A673 (cell line): ENCODE data around the gene WT1. TPM values are rescaled to one million over a fixed set of nuclear protein-coding genes. Genes with fewer than 3 reads are reported as not detected.

Source experiments
- BruUV-seq: library from RNA; stranded (reverse); fragments of 400-500 nt; replicated peaks from 2 replicates; lab custom pipeline; 2021; lab: Mats Ljungman, UMichigan
- CTCF ChIA-PET: fragments of 300-600 bp; sonication (Branson Sonifier 250); formaldehyde crosslinking; loops from one replicate; lab custom pipeline; 2022; ENCODE audit warnings: antibody characterized with exemption; lab: Charles Lee
- POLR2A ChIA-PET: fragments of 300-600 bp; sonication (Branson Sonifier 250); formaldehyde crosslinking; loops from one replicate; lab custom pipeline; 2022; ENCODE audit warnings: antibody characterized with exemption; ENCODE audit not compliant: low non-redundant PET; lab: Charles Lee
- DNase-seq: peaks from one replicate; pipeline ENCODE4 v3.0.0-alpha.2; 2015; ENCODE audit warnings: low spot score
- H3K27ac ChIP-seq: fragments of 200-600 bp; sonication (generic); 2 replicates; pipeline ENCODE4 v1.5.1; 2016; ENCODE audit warnings: mixed run types, low read depth, mild to moderate bottlenecking, mixed read lengths, antibody characterized with exemption, low read length; ENCODE audit not compliant: poor library complexity, severe bottlenecking
- H3K27me3 ChIP-seq: fragments of 200-600 bp; sonication (generic); replicated peaks from 2 replicates; pipeline ENCODE4 v1.6.1; 2017; ENCODE audit warnings: mixed run types, low read depth, mild to moderate bottlenecking, mixed read lengths, antibody characterized with exemption, low read length; ENCODE audit not compliant: insufficient read depth, poor library complexity
- H3K36me3 ChIP-seq: fragments of 200-600 bp; sonication (generic); 2 replicates; pipeline ENCODE4 v1.6.1; 2016; ENCODE audit warnings: mixed run types, mild to moderate bottlenecking, mixed read lengths, antibody characterized with exemption, low read length; ENCODE audit not compliant: insufficient read depth, poor library complexity, severe bottlenecking
- H3K4me1 ChIP-seq: fragments of 200-600 bp; sonication (generic); 2 replicates; pipeline ENCODE4 v1.6.1; 2017; ENCODE audit warnings: mixed run types, mild to moderate bottlenecking, mixed read lengths, antibody characterized with exemption, low read length; ENCODE audit not compliant: insufficient read depth, poor library complexity, severe bottlenecking
- H3K4me3 ChIP-seq: fragments of 200-600 bp; sonication (generic); 2 replicates; pipeline ENCODE4 v1.5.1; 2016; ENCODE audit warnings: low read depth, mixed run types, mild to moderate bottlenecking, mixed read lengths, low read length; ENCODE audit not compliant: poor library complexity, severe bottlenecking
- H3K9me3 ChIP-seq: fragments of 200-600 bp; sonication (generic); 2 replicates; pipeline ENCODE4 v1.6.1; 2016; ENCODE audit warnings: mixed run types, low read depth, mild to moderate bottlenecking, mixed read lengths, antibody characterized with exemption, low read length; ENCODE audit not compliant: poor library complexity, severe bottlenecking
- EZH2 ChIP-seq: fragments of 200-600 bp; sonication (generic); IDR thresholded peaks from 2 replicates; pipeline ENCODE4 v1.6.1; 2017; ENCODE audit warnings: borderline replicate concordance, low read depth, mild to moderate bottlenecking, mixed read lengths, antibody characterized with exemption, low read length; ENCODE audit not compliant: poor library complexity, severe bottlenecking
- intact Hi-C: fragments of 100-400 bp; cut with micrococcal nuclease; formaldehyde crosslinking; loops from one replicate; pipeline ENCODE4 v1.10.0; 2022; ENCODE audit not compliant: unreplicated experiment
- total RNA-seq: library from RNA; stranded (reverse); gene quantifications from 2 replicates; pipeline ENCODE4 v1.2.3, GENCODE V29; 2021
- TF ChIP-seq, protein P1 (sequence below): fragments of 300-800, 200-600 bp; sonication (generic); conservative IDR thresholded peaks from 2 replicates; pipeline ENCODE4 v1.5.1; 2017; ENCODE audit warnings: low read depth, mild to moderate bottlenecking, antibody characterized with exemption, low read length, moderate library complexity, mixed read lengths

Gene WT1
- total RNA-seq, 1 experiment from 2014 or later = 10.4 TPM

DNA sequence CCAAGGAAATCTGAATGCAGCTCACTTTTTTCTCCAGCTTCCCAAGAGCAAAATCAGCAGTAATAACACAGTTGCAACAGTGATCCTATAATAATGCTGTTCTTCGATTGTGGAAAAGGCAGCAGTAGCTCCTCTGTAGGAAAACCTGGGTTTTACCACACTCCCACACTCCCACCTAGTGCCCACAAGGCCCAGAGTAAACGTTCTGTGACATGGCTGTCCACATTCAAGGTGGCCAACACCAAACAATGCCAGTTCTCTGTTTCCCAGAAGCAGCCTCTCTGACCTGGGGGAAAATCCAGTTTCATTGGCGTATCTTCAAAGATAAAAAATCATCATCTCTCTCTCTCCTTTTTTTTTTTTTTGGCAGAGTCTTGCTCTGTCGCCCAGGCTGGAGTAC is 40.2 kb downstream of the WT1 start:
- no peaks in the 10 kb centered on the region for H3K9me3 ChIP-seq
- no TSS peak for BruUV-seq
- H3K27ac ChIP-seq = no peak overlapping the region
- H3K4me3 ChIP-seq = no peak overlapping the region
- H3K36me3 ChIP-seq = no peaks in the 10 kb centered on the region
- POLR2A ChIA-PET = interaction anchor here (0.8 kb wide), 1 partner anchor 9 kb away, joined by 7 read pairs; no protein-coding TSS in a partner anchor
- intact Hi-C loops = no loop called here
- H3K27me3 ChIP-seq = no peaks in the 10 kb centered on the region
- no peak for DNase-seq
- TF ChIP-seq, protein P1, sequence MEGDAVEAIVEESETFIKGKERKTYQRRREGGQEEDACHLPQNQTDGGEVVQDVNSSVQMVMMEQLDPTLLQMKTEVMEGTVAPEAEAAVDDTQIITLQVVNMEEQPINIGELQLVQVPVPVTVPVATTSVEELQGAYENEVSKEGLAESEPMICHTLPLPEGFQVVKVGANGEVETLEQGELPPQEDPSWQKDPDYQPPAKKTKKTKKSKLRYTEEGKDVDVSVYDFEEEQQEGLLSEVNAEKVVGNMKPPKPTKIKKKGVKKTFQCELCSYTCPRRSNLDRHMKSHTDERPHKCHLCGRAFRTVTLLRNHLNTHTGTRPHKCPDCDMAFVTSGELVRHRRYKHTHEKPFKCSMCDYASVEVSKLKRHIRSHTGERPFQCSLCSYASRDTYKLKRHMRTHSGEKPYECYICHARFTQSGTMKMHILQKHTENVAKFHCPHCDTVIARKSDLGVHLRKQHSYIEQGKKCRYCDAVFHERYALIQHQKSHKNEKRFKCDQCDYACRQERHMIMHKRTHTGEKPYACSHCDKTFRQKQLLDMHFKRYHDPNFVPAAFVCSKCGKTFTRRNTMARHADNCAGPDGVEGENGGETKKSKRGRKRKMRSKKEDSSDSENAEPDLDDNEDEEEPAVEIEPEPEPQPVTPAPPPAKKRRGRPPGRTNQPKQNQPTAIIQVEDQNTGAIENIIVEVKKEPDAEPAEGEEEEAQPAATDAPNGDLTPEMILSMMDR = peak; percentile 39
- TF ChIP-seq EZH2 = no peak
- peaks cover 49% of the 10 kb centered on the region for H3K4me1 ChIP-seq
- CTCF ChIA-PET = interaction anchor here (0.5 to 1.4 kb wide), 6 partner anchors 9 to 210 kb away, joined by 3 to 10 read pairs (median 6); no protein-coding TSS in a partner anchor

DNA sequence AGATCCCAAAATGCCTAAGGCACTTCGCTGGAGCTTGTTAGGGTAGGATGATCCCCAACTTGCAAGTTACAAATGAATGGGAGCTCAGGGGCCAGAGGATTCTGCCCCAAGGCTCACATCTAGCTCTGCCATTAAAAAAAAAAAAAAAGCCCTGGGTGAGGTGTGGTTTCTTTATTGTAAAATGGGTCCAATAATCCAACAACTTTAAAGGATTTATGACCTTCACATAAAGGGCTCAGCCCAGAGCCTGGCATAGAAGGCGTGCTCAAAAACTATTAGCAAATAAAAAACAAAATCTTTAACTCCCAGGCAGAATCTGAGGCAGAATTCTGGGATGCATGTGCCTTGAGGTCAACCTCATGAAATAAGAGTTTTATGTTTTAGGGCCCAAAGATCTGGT is 42.5 kb downstream of the WT1 start:
- Histone ChIP-seq H3K4me1 (peaks cover 72% of the 10 kb centered on the region), H3K4me3 (no peak overlapping the region), H3K27me3 (no peaks in the 10 kb centered on the region), H3K27ac (peak overlapping the region; percentile 86), H3K9me3 (no peaks in the 10 kb centered on the region), H3K36me3 (no peaks in the 10 kb centered on the region)
- no peak for DNase-seq
- CTCF ChIA-PET = interaction anchor here (0.6 to 1.3 kb wide), 2 partner anchors 58 to 1500 kb away, joined by 4 to 5 read pairs; no protein-coding TSS in a partner anchor
- intact Hi-C loops = no loop called here
- no TSS peak for BruUV-seq
- no peak for TF ChIP-seq EZH2
- TF ChIP-seq, protein P1 = no peak
- POLR2A ChIA-PET = interaction anchor here (0.7 kb wide), 1 partner anchor 207 kb away, joined by 3 read pairs; no protein-coding TSS in a partner anchor

DNA sequence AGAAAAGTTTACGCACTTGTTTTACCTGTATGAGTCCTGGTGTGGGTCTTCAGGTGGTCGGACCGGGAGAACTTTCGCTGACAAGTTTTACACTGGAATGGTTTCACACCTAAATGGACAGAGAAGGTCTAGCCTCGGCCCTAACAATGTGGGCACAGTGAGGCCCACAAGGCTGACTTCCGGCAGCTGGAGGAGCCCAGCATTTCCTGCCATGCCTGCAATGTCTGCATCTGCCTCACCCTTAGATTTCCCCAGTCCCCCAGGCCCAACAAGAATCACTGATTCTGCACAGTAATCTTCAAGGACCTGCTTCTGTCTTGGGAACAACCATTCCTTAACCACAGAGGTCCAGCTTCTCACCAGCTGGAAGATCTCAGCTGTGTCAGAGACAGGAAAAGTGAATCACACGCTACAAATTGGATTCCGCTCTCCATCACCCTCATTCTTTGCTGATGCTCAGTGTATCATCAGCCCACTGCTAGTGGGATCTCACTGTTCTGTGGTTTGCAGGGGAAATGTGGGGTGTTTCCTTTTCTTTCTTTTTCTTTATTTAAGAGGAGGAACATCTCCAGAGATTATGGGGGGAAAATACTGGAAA is 43.3 kb downstream of the WT1 start:
- intact Hi-C loops = no loop called here
- no peak overlapping the region for H3K4me3 ChIP-seq
- no peaks in the 10 kb centered on the region for H3K27me3 ChIP-seq
- TF ChIP-seq, protein P1 = no peak
- TF ChIP-seq EZH2 = no peak
- POLR2A ChIA-PET = interaction anchor here (0.6 to 0.7 kb wide), 2 partner anchors 208 to 1394 kb away, joined by 3 to 5 read pairs; no protein-coding TSS in a partner anchor
- BruUV-seq = no TSS peak
- H3K27ac ChIP-seq = peak overlapping the region; percentile 86
- H3K9me3 ChIP-seq = no peaks in the 10 kb centered on the region
- H3K36me3 ChIP-seq = no peaks in the 10 kb centered on the region
- H3K4me1 ChIP-seq = peaks cover 80% of the 10 kb centered on the region
- CTCF ChIA-PET = interaction anchor here (0.6 to 1.3 kb wide), 2 partner anchors 57 to 1499 kb away, joined by 4 to 5 read pairs; no protein-coding TSS in a partner anchor
- DNase-seq = peak; percentile 100
